Gastroesophageal sphincter (tissue), 4 donors: Measurements from ENCODE around the gene ADAMTS9. TPM values are rescaled to one million over a fixed set of nuclear protein-coding genes. Genes with fewer than 3 reads are reported as not detected.

Source experiments
- ATAC-seq: fragments of 150-250 bp; one replicate; pipeline ENCODE4 v1.9.1; 2016; ENCODE audit warnings: mild to moderate bottlenecking, moderate library complexity
- H3K27ac ChIP-seq, 4 donors: fragments of 200-600 bp; sonication (generic) in 3 of 4; 1 replicate in 3 of 4; 2 replicates in 1 of 4; pipeline ENCODE4 v1.5.1; 2016 to 2019
- H3K27me3 ChIP-seq: fragments of 200-600 bp; sonication (generic); one replicate; pipeline ENCODE4 v1.5.1; 2019
- H3K36me3 ChIP-seq, 2 donors: fragments of 200-600 bp; sonication (generic); one replicate each; pipeline ENCODE4 v1.5.1; 2019; ENCODE audit warnings: control low read depth in 1 of 2
- H3K4me1 ChIP-seq, 3 donors: fragments of 200-600 bp; sonication (generic); 1 replicate in 2 of 3; 2 replicates in 1 of 3; pipeline ENCODE4 v1.5.1; 2016 to 2019; ENCODE audit warnings: control low read depth in 2 of 3
- H3K4me3 ChIP-seq, 2 donors: fragments of 200-600 bp; sonication (generic); one replicate each; pipeline ENCODE4 v1.5.1; 2019; ENCODE audit warnings: mild to moderate bottlenecking in 1 of 2, moderate library complexity in 1 of 2
- H3K9me3 ChIP-seq, 3 donors: fragments of 200-600 bp; sonication (generic); one replicate each; pipeline ENCODE4 v1.5.1; 2017 to 2019; ENCODE audit warnings: control low read depth in 2 of 3
- CTCF ChIP-seq, 4 experiments: fragments of 200-600 bp in 2 of 4; fragments of 450-650 bp in 2 of 4; sonication (generic) in 1 of 4; IDR thresholded peaks; one replicate each; pipeline ENCODE4 v1.5.1; 2017 to 2019; ENCODE audit warnings: antibody characterized with exemption in 4 of 4, mild to moderate bottlenecking in 2 of 4, moderate library complexity in 2 of 4
- EP300 ChIP-seq: sonication (generic); formaldehyde crosslinking; IDR thresholded peaks from one replicate; pipeline ENCODE4 v1.6.1; 2017; ENCODE audit warnings: antibody characterized with exemption, mild to moderate bottlenecking
- POLR2A ChIP-seq, 2 donors: fragments of 450-650 bp; IDR thresholded peaks; one replicate each; pipeline ENCODE4 v1.6.1; 2017; ENCODE audit warnings: antibody characterized with exemption in 2 of 2, mild to moderate bottlenecking in 2 of 2, moderate library complexity in 1 of 2
- POLR2AphosphoS5 ChIP-seq: sonication (generic); formaldehyde crosslinking; IDR thresholded peaks from one replicate; pipeline ENCODE4 v1.6.1; 2017; ENCODE audit warnings: antibody characterized with exemption
- WGBS, 2 donors: methylation state at CpG; one replicate each; pipeline ENCODE4 v1.1.5; 2018; ENCODE audit warnings: low coverage in 1 of 2; 5-methylcytosine and 5-hydroxymethylcytosine counted together
- total RNA-seq, 4 donors: library from RNA; depleted of rRNA; stranded (reverse); fragments of >200 nt; gene quantifications; one replicate each; pipeline ENCODE4 v1.1.0, GENCODE V29; 2016

ADAMTS9 gene
- total RNA-seq, 4 donors from 2014 or later, result 30.7 to 102 (median 48.3) TPM

GRCh38 chr3:64556046-64556445 is 131.8 kb downstream of the ADAMTS9 start:
- H3K27me3 ChIP-seq, result no peaks in the 10 kb centered on the region
- no peaks in the 10 kb centered on the region for H3K9me3 ChIP-seq
- no peak for TF ChIP-seq CTCF (IDR thresholded peaks at IDR 0.05)
- TF ChIP-seq POLR2A (IDR thresholded peaks at IDR 0.05), result no peak
- no peak for TF ChIP-seq POLR2AphosphoS5
- TF ChIP-seq EP300, result no peak
- H3K4me3 ChIP-seq, result no peak overlapping the region
- WGBS, 2 donors, result 92 to 96% methylated on average over 2 to 3 of the region's 3 CpGs
- peaks cover 3 to 64% (median 11%) of the 10 kb centered on the region in 3 donors for H3K4me1 ChIP-seq
- H3K27ac ChIP-seq, result no peak overlapping the region
- ATAC-seq, result no peak
- H3K36me3 ChIP-seq, result peaks cover 0 to 17% of the 10 kb centered on the region in 2 donors

DNA sequence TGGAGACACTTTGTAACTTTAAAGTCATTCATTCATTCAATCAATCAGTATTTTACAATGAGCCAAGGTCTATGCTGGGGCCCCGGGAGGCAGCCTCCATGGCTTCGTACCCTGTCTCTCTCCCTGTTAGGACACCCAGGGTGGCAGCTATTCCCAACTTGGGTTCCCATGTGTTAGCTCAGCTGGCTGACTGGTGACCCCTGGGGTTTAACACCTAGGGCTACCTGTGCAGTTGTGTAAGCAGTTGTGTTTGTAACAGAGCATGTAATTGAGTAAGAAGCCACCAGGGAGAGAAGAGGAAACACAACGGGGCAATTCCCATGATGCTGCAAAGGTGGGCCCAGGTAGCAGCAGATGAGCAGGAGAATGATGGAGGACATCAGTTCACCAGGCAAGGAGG is 132.4 kb downstream of the ADAMTS9 start:
- Histone ChIP-seq H3K4me1 (peaks cover 0 to 60% (median 6%) of the 10 kb centered on the region in 3 donors), H3K36me3 (peaks cover 0 to 17% of the 10 kb centered on the region in 2 donors), H3K4me3 (no peak overlapping the region), H3K27ac (peak overlapping the region in 2 of 4 donors; percentile 20 to 45), H3K27me3 (no peaks in the 10 kb centered on the region), H3K9me3 (no peaks in the 10 kb centered on the region)
- ATAC-seq, result no peak
- WGBS, 2 donors, result 90 to 97% methylated on average over 2 to 3 of the region's 3 CpGs
- TF ChIP-seq EP300 (no peak), POLR2AphosphoS5 (no peak), POLR2A (IDR thresholded peaks at IDR 0.05) (no peak), CTCF (IDR thresholded peaks at IDR 0.05) (no peak)

DNA sequence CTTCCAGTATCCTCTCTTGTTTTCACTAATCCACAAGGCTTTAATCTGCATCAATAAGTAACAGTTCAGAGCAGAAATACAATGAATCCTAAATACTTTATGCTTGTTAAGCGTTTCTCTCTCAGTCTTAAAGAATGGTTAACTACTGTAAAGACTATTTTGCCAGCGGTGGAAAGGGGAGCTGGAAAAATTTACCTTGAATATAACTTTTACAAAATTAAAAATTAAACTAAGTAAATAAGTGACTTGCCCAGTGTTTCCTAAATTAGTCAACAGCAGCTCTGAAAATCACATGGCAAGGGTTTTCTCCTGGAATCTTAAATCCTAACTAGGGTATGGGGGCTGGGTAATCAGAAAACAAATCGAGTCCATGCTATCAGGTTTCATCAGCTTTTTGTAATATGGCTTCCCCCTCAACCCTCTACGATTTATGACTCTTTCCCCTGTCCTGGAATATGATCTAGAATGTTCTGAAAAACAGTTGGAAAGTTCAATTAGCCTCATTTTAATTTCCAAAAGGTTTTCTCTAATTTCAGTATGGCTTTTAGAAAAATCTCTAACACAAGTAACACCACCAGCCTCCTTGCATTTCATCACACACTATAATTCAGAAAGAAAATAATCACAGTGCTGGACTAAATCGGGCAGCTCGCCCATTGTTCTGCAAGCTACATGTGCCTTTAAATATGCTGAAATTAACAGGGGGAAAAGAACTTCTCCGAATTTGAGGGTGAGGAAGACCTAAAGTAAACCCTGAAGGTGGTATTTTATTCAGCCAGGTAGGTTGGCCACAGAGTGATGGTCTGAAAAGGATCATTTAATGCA is 133.5 kb downstream of the ADAMTS9 start:
- H3K4me3 ChIP-seq, result no peak overlapping the region
- 64 to 66% methylated on average over 6 of the region's 7 CpGs for WGBS, 2 donors

DNA sequence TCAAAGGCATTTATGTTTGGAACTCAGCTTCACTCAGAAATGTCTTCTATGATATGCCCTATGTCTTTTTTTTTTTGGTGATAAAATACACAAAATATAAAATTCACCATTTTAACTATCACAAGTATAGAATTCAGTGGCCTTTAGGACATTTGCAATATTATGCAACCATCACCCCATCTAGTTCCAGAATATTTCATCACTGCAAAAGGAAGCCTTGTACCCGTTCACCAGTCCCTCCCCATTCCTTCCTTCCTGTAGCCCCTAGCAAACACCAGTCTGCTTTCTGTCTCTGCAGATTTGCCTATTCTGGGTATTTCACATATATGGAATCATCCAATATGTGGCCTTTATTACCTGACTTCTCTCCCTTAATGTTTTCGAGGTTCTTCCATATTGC is 134.8 kb downstream of the ADAMTS9 start:
- 85 to 87% methylated on average over 2 of the region's 2 CpGs for WGBS, 2 donors
- Histone ChIP-seq H3K27ac (peak overlapping the region in 1 of 4 donors; percentile 87), H3K36me3 (peaks cover 0 to 8% of the 10 kb centered on the region in 2 donors)

More for the DNA sequence above, 133.5 kb downstream of the ADAMTS9 start:
- Histone ChIP-seq H3K27ac (peak overlapping the region in 3 of 4 donors; percentile 14 to 45 (median 20)), H3K27me3 (no peaks in the 10 kb centered on the region), H3K36me3 (peaks cover 0 to 17% of the 10 kb centered on the region in 2 donors), H3K4me1 (peaks cover 0 to 57% (median under 1%) of the 10 kb centered on the region in 3 donors), H3K9me3 (no peaks in the 10 kb centered on the region)
- TF ChIP-seq CTCF (IDR thresholded peaks at IDR 0.05), result no peak
- no peak for TF ChIP-seq POLR2AphosphoS5
- no peak for TF ChIP-seq POLR2A (IDR thresholded peaks at IDR 0.05)
- TF ChIP-seq EP300, result no peak
- no peak for ATAC-seq

More for the DNA sequence above, 134.8 kb downstream of the ADAMTS9 start:
- no peak for TF ChIP-seq POLR2AphosphoS5
- TF ChIP-seq EP300, result no peak
- TF ChIP-seq CTCF (IDR thresholded peaks at IDR 0.05), result no peak
- no peak for TF ChIP-seq POLR2A (IDR thresholded peaks at IDR 0.05)
- no peak for ATAC-seq
- Histone ChIP-seq H3K4me1 (peaks cover 0 to 62% (median 11%) of the 10 kb centered on the region in 3 donors), H3K27me3 (no peaks in the 10 kb centered on the region), H3K9me3 (no peaks in the 10 kb centered on the region), H3K4me3 (no peak overlapping the region)
